Measurements from ENCODE around the gene CT47C1. TPM values are rescaled to one million over a fixed set of nuclear protein-coding genes. Genes with fewer than 3 reads are reported as not detected.

CT47C1 gene
- total RNA-seq, 1 donor from 2014 or later: not detected

- FAIRE-seq: no peak
- no peaks in the 10 kb centered on the region for H3K27me3 ChIP-seq (ENCODE audit: control insufficient read depth, insufficient read depth, low read length)
- TF ChIP-seq, protein P1, sequence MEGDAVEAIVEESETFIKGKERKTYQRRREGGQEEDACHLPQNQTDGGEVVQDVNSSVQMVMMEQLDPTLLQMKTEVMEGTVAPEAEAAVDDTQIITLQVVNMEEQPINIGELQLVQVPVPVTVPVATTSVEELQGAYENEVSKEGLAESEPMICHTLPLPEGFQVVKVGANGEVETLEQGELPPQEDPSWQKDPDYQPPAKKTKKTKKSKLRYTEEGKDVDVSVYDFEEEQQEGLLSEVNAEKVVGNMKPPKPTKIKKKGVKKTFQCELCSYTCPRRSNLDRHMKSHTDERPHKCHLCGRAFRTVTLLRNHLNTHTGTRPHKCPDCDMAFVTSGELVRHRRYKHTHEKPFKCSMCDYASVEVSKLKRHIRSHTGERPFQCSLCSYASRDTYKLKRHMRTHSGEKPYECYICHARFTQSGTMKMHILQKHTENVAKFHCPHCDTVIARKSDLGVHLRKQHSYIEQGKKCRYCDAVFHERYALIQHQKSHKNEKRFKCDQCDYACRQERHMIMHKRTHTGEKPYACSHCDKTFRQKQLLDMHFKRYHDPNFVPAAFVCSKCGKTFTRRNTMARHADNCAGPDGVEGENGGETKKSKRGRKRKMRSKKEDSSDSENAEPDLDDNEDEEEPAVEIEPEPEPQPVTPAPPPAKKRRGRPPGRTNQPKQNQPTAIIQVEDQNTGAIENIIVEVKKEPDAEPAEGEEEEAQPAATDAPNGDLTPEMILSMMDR (IDR thresholded peaks at IDR 0.05; ENCODE audit: insufficient read depth, low read length, severe bottlenecking): no peak
- peak; percentile 23 for DNase-seq (ENCODE audit: low read depth)
- H3K36me3 ChIP-seq (ENCODE audit: control insufficient read depth, insufficient read depth, low read length): no peaks in the 10 kb centered on the region
- H3K4me3 ChIP-seq (ENCODE audit: low read depth, low read length): no peak overlapping the region
Measured at GRCh38 chrX:119036107-119037029, 36.4 kb upstream of the CT47C1 start.

DNA sequence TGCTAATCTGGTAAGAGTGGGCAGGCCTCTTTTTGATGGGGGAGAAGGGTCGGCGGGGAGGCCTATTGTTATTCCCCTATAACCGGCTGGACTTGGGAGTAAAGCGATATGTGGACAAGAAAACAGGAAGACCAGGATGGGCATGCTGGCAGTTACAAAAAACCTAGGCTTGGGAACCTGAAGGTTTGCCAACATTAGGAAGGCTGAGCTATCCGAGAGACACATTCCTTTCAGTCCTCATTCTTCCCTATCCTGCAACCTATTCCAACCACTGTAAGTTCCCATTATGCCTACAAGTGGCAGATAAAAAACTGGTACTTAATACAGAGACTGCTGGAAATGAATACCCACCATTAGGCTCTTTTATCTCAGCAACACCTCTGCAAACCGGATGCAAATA, 32.4 kb upstream of the CT47C1 start:
- TF ChIP-seq, protein P1 (IDR thresholded peaks at IDR 0.05; ENCODE audit: insufficient read depth, low read length, severe bottlenecking): no peak
- no peak for FAIRE-seq

GRCh38 chrX:119041175-119041574, 31.6 kb upstream of the CT47C1 start:
- DNase-seq (ENCODE audit: low read depth) (peak; percentile 54), FAIRE-seq (no peak)
- H3K4me3 ChIP-seq (ENCODE audit: low read depth, low read length): no peak overlapping the region
- TF ChIP-seq, protein P1 (IDR thresholded peaks at IDR 0.05; ENCODE audit: insufficient read depth, low read length, severe bottlenecking): no peak
- H3K27me3 ChIP-seq (ENCODE audit: control insufficient read depth, insufficient read depth, low read length): no peaks in the 10 kb centered on the region
- H3K36me3 ChIP-seq (ENCODE audit: control insufficient read depth, insufficient read depth, low read length): no peaks in the 10 kb centered on the region

More for the DNA sequence above, 32.4 kb upstream of the CT47C1 start:
- DNase-seq (ENCODE audit: low read depth): no peak
- H3K27me3 ChIP-seq (ENCODE audit: control insufficient read depth, insufficient read depth, low read length): no peaks in the 10 kb centered on the region
- H3K4me3 ChIP-seq (ENCODE audit: low read depth, low read length): no peak overlapping the region
- H3K36me3 ChIP-seq (ENCODE audit: control insufficient read depth, insufficient read depth, low read length): no peaks in the 10 kb centered on the region

- H3K36me3 ChIP-seq (ENCODE audit: control insufficient read depth, insufficient read depth, low read length): no peaks in the 10 kb centered on the region
- FAIRE-seq (no peak), DNase-seq (ENCODE audit: low read depth) (no peak)
- no peak overlapping the region for H3K4me3 ChIP-seq (ENCODE audit: low read depth, low read length)
- no peaks in the 10 kb centered on the region for H3K27me3 ChIP-seq (ENCODE audit: control insufficient read depth, insufficient read depth, low read length)
- TF ChIP-seq, protein P1 (IDR thresholded peaks at IDR 0.05; ENCODE audit: insufficient read depth, low read length, severe bottlenecking): no peak
Measured at GRCh38 chrX:119042040-119042439, 30.8 kb upstream of the CT47C1 start.

- Histone ChIP-seq H3K4me3 (ENCODE audit: low read depth, low read length) (no peak overlapping the region), H3K36me3 (ENCODE audit: control insufficient read depth, insufficient read depth, low read length) (no peaks in the 10 kb centered on the region), H3K27me3 (ENCODE audit: control insufficient read depth, insufficient read depth, low read length) (no peaks in the 10 kb centered on the region)
- DNase-seq (ENCODE audit: low read depth): no peak
- TF ChIP-seq, protein P1 (IDR thresholded peaks at IDR 0.05; ENCODE audit: insufficient read depth, low read length, severe bottlenecking): no peak
- no peak for FAIRE-seq
Measured at GRCh38 chrX:119042996-119043395, 29.8 kb upstream of the CT47C1 start.

Data from bronchial epithelial cell (primary cell).